Progenitor cell of endocrine pancreas (in vitro differentiated cells): ENCODE results near the gene TEPSIN. TPM values are rescaled to one million over a fixed set of nuclear protein-coding genes. Genes with fewer than 3 reads are reported as not detected.

ENCODE experiments used
- DNase-seq: peaks from one replicate; pipeline ENCODE4 v3.0.0; 2021; ENCODE audit warnings: low spot score; ENCODE audit not compliant: unreplicated experiment
- H3K27ac Mint-ChIP-seq: 2 replicates; pipeline ENCODE4 v1.8.0; 2021; ENCODE audit warnings: mild to moderate bottlenecking, moderate library complexity, mixed read lengths
- H3K27me3 Mint-ChIP-seq: 2 replicates; pipeline ENCODE4 v1.8.0; 2021; ENCODE audit warnings: mixed read lengths
- H3K36me3 Mint-ChIP-seq: 2 replicates; pipeline ENCODE4 v1.8.0; 2022; ENCODE audit warnings: mixed read lengths; ENCODE audit not compliant: insufficient read depth
- H3K4me1 Mint-ChIP-seq: 2 replicates; pipeline ENCODE4 v1.8.0; 2021; ENCODE audit warnings: low read depth, mixed read lengths
- H3K4me3 Mint-ChIP-seq: 2 replicates; pipeline ENCODE4 v1.8.0; 2021; ENCODE audit warnings: low read depth, mild to moderate bottlenecking, moderate library complexity, mixed read lengths
- H3K9me3 Mint-ChIP-seq: 2 replicates; pipeline ENCODE4 v1.8.0; 2021; ENCODE audit warnings: low read depth, mixed read lengths
- CTCF ChIP-seq: fragments of 200-600 bp; sonication (generic); IDR thresholded peaks from one replicate; pipeline ENCODE4 v1.5.0; 2021; ENCODE audit warnings: antibody characterized with exemption, mild to moderate bottlenecking; ENCODE audit not compliant: unreplicated experiment
- total RNA-seq: library from RNA; stranded (reverse); gene quantifications from 2 replicates; pipeline ENCODE4 v1.2.1, GENCODE V29; 2021

TEPSIN gene
- total RNA-seq, 1 donor from 2014 or later, result 63.2 TPM

GRCh38 chr17:81244358-81245023 is 5.6 kb upstream of the TEPSIN start:
- DNase-seq, result no peak
- Mint-ChIP-seq H3K27ac (no peak overlapping the region), H3K4me3 (no peak overlapping the region), H3K36me3 (peaks cover 1% of the 10 kb centered on the region), H3K27me3 (no peaks in the 10 kb centered on the region), H3K9me3 (no peaks in the 10 kb centered on the region), H3K4me1 (peaks cover 6% of the 10 kb centered on the region)
- no peak for TF ChIP-seq CTCF

- Mint-ChIP-seq H3K9me3 (no peaks in the 10 kb centered on the region), H3K4me1 (peaks cover 6% of the 10 kb centered on the region), H3K36me3 (peaks cover 1% of the 10 kb centered on the region), H3K4me3 (no peak overlapping the region), H3K27me3 (no peaks in the 10 kb centered on the region), H3K27ac (no peak overlapping the region)
- TF ChIP-seq CTCF, result no peak
- no peak for DNase-seq
Measured at GRCh38 chr17:81243333-81243664, 4.4 kb upstream of the TEPSIN start.

GRCh38 chr17:81242421-81243332 is 3.8 kb upstream of the TEPSIN start:
- H3K4me3 Mint-ChIP-seq, result no peak overlapping the region
- no peaks in the 10 kb centered on the region for H3K9me3 Mint-ChIP-seq
- TF ChIP-seq CTCF, result no peak
- no peak overlapping the region for H3K27ac Mint-ChIP-seq
- H3K27me3 Mint-ChIP-seq, result no peaks in the 10 kb centered on the region
- peaks cover 10% of the 10 kb centered on the region for H3K4me1 Mint-ChIP-seq
- no peak for DNase-seq
- peaks cover 1% of the 10 kb centered on the region for H3K36me3 Mint-ChIP-seq

GRCh38 chr17:81241648-81242420 is 3.0 kb upstream of the TEPSIN start:
- Mint-ChIP-seq H3K27ac (no peak overlapping the region), H3K4me3 (no peak overlapping the region), H3K27me3 (no peaks in the 10 kb centered on the region), H3K4me1 (peaks cover 10% of the 10 kb centered on the region), H3K36me3 (peaks cover 1% of the 10 kb centered on the region), H3K9me3 (no peaks in the 10 kb centered on the region)
- peak; percentile 74 for TF ChIP-seq CTCF
- DNase-seq, result peak; percentile 64

GRCh38 chr17:81241203-81241602 is 2.3 kb upstream of the TEPSIN start:
- H3K36me3 Mint-ChIP-seq, result peaks cover 1% of the 10 kb centered on the region
- H3K4me1 Mint-ChIP-seq, result peaks cover 10% of the 10 kb centered on the region
- no peak for TF ChIP-seq CTCF
- no peak overlapping the region for H3K27ac Mint-ChIP-seq
- H3K27me3 Mint-ChIP-seq, result no peaks in the 10 kb centered on the region
- H3K4me3 Mint-ChIP-seq, result peak overlapping the region; percentile 19
- H3K9me3 Mint-ChIP-seq, result no peaks in the 10 kb centered on the region
- no peak for DNase-seq
